KOPT-K1 (cell line): ENCODE measurements around the gene EHMT1.
"Not testable (repeated sequence)": the region's sequence is repeated elsewhere in the genome, so short reads cannot be mapped to it uniquely, and the experiment has no call there.

Experiments
- H3K27ac ChIP-seq: fragments of 200-600 bp; sonication (generic); 2 replicates; pipeline ENCODE4 v1.5.1; 2016; ENCODE audit warnings: antibody characterized with exemption, mild to moderate bottlenecking, low read depth, low read length; ENCODE audit not compliant: poor library complexity, severe bottlenecking
- H3K36me3 ChIP-seq: fragments of 200-600 bp; sonication (generic); 2 replicates; pipeline ENCODE4 v1.5.1; 2017; ENCODE audit warnings: antibody characterized with exemption, mild to moderate bottlenecking, low read length, moderate library complexity; ENCODE audit not compliant: insufficient read depth
- H3K9me3 ChIP-seq: fragments of 200-600 bp; sonication (generic); 2 replicates; pipeline ENCODE4 v1.5.1; 2017; ENCODE audit warnings: antibody characterized with exemption, low read length, mild to moderate bottlenecking; ENCODE audit not compliant: insufficient read depth, poor library complexity, severe bottlenecking

The EHMT1 gene

DNA sequence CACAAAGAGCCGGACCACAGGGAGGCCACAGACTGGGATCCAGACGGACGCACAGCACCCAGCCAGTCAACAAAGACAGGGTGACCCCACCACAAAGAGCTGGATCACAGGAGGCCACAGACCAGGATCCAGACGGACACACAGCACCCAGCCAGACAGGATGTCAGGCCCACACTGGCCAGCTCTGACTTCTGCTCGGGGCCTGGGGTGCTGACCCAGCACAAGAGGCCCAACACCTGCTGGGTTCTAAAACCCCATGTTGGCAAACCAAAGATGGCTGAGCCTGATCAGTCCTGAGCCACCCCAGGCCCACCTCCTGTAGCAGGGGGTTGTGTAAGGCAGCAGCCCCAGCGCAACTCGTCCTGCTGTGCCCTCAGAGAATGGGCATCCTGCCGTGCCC lies 34.8 kb upstream of the EHMT1 start:
- Histone ChIP-seq H3K9me3 (no peaks in the 10 kb centered on the region), H3K36me3 (peaks cover 82% of the 10 kb centered on the region), H3K27ac (no peak overlapping the region)

DNA sequence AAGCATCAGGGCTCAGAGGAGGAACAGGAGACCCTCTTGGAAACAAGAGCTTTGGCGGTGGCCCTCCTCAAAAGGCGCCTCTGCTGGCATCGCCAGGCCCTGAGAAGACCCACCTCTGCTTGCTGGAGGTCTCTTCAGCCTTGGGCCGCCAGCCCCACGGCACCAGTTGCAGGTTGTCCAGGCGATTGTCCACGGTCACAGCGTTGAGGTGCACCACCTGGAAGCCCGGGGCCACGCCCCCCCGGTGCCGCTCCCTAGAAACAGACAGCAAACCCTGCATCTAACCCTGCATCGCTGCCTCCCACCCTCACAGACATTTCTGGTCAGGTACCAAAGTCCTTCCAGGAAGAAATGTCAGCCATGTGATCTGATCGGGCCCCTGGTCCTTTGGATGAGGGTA lies 32.0 kb upstream of the EHMT1 start:
- Histone ChIP-seq H3K27ac (no peak overlapping the region), H3K9me3 (no peaks in the 10 kb centered on the region), H3K36me3 (peaks cover 72% of the 10 kb centered on the region)

DNA sequence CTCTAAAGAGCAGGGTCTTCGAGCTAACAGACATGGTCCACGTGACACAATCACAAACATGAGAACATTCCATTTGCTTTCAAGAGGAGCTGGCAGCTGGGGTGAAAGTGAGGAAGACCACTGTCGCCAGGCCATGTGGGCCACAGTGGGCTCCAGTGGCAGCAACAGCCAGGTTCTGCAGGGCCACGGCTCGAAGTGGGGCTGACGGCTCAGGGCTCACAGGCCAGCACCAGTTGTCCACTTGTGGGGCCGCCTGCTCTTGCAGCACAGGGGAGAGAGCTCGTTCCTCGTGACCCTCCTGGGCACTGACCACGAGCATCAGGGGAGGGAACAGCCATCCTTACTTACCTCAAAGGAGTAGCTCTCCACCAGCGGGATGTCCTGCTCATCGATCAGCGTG lies 30.5 kb upstream of the EHMT1 start:
- Histone ChIP-seq H3K36me3 (peaks cover 58% of the 10 kb centered on the region), H3K9me3 (no peaks in the 10 kb centered on the region), H3K27ac (no peak overlapping the region)

DNA sequence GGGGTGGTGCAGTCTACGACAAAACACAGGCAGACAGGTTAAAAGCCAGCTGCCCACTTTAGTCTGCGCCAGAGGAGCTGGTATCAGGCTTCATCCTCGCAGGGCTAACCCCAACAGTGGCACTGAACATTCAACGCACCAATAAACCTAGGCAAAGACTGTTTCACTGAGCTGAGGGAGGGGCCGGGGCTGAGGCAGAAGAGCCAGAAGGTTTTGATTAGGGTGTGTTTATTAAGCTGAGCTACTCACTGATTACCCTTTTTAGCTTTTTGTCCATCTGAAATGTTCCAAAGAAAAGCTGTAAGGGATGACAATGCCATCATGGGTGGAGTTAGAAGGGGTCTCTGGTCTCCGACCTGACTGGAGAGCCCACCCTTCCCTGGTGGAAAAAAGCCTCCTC lies 29.9 kb upstream of the EHMT1 start:
- peaks cover 52% of the 10 kb centered on the region for H3K36me3 ChIP-seq
- peak overlapping the region; percentile 47 for H3K27ac ChIP-seq
- H3K9me3 ChIP-seq: no peaks in the 10 kb centered on the region

DNA sequence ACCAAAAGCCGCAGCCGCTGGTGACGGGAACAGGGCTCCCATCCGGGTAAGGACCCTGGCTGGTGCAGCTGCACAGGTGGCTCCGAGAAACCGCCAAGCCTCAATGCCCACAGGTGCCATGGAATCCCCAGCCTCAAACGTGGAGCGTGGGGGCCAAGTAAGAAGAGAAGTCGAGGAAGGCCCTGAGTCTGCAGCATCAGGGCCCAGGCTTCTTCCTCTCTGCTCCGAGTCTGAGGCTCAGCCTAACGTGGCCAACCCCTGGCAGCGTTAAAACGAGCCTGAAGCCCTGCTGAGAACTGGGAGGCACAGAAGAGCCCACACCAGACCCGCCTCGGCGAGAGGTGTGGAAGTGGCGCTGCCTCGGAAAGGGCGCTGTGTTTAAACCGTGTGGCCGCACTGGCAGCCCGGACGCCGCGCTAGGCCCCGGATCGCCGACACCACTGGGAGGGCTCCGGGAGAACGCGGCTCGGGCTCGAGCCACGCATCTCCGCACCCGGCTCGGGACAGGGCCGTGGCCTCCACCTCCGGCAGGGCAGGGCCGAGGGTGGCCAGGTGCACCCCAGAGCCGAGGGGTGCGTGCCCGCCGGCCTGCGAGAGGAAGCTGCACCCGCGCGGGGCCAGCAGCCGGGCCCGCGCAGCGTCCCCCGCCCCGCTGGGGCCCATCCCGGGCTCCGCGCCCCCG lies 29.2 kb upstream of the EHMT1 start:
- Histone ChIP-seq H3K36me3 (peaks cover 45% of the 10 kb centered on the region), H3K9me3 (no peaks in the 10 kb centered on the region), H3K27ac (peak overlapping the region; percentile 47)

DNA sequence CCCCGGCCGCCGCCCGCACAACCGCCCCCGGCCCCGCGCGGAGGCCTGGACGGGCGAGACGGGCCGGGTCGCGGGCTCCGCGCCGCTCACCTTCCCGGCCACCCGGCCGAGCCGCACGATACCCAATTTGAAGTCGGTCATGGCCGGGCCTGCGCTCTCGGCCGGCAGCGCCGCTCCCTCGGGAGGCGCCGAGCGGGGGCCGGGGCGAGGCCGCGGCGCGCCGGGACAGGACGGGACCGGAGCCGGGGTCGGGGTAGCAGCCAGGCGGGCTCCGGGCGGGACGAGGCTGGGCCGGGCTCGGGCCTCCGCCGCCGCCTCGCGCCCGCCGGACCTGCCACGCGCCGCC lies 28.7 kb upstream of the EHMT1 start:
- H3K36me3 ChIP-seq: peaks cover 40% of the 10 kb centered on the region
- H3K9me3 ChIP-seq: no peaks in the 10 kb centered on the region
- H3K27ac ChIP-seq: peak overlapping the region; percentile 47

DNA sequence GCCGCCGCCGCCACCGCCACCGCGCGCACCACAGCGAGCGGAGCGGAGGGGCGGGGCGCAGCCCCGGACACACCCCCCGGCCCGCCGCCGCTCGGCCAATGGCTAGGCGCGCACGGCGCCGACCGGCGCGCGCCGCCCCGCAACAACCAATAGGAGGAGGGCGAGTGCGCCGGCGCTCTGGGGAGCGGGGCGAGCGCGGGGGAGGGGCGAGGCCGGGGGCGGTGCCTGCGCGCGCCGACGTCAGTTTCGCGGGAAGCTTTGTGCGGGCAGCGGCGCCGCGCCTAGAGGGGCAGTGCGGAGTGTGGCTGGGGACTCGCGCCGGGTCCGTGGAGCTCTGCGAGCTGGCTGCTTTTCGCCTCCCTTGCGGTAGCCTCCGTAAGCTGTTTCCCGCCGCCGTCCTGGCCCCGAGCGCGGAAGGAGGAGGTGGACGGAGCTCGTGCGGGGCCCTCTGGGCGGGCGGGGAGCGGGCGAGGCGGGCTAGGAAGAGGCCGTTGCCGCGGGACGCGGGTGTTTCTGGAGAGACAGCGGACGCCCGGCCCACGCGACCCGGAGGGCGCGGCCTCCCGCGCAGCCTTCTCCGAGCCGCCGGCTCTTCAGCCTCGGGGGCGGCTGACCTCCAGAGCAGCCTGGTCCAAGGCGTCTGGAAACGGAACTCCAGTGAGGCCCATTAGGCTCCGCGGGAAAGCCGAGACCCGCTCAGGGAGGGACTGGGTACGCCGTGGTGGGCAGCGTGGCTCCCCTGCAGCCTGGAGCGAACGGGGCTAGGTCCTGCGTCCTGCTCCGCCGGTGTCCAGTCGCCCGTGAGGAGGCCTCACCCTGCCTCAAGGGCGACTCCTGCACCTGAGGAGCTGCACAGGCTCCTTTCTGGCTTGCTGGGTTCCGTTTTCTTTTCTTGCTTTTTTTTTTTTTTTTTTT lies 28.1 kb upstream of the EHMT1 start, which contains the start of gene ZMYND19:
Gene ZMYND19, minus strand, starts transcription at position 44 of the 915 bp plus-strand sequence. CDS start 249 bp downstream, outside the sequence.
- H3K9me3 ChIP-seq: no peaks in the 10 kb centered on the region
- H3K27ac ChIP-seq: peak within 1 kb of the TSS; percentile 54
- peaks cover 34% of the 10 kb centered on the region for H3K36me3 ChIP-seq

DNA sequence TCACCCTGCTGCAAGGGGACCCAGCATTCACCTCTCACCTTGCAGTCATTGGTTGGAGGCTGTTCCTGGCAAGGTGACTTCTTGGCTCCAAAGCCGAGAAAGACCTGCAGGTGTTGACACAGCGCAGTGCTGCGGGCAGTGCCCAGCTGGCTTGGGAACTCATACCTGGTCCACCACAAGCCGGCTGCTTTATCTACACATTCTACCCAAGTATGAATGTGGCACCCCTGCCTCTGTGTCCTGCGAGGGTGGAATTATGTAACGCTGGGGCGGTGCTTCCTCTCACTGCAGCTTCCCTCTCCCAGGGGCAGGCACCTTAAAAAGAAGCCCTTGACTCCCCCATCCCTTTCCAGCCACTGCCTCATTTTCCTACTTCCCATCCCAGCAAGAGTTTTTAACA lies 26.0 kb upstream of the EHMT1 start:
- Histone ChIP-seq H3K27ac (no peak overlapping the region), H3K9me3 (no peaks in the 10 kb centered on the region), H3K36me3 (peaks cover 13% of the 10 kb centered on the region)

DNA sequence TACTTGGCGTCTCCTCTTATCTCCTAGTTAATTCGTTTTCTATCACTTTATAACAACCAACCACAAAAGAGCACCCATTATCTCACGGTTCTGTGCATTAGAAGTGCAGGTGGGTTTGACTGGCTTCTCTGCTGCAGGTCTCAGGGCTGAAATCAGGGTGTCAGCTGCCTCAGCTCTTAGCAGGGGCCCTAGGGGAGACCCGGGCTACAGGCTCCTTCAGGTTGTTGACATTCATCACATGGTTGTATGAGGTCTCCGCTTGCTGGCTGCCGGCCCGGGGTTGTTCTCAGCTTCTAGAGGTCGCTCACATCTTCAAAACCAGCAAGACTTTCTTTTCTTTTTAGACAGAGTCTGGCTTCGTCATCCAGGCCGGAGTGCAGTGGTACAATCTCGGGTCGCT lies 25.6 kb upstream of the EHMT1 start:
- H3K36me3 ChIP-seq: peaks cover 9% of the 10 kb centered on the region
- H3K9me3 ChIP-seq: no peaks in the 10 kb centered on the region
- H3K27ac ChIP-seq: no peak overlapping the region

DNA sequence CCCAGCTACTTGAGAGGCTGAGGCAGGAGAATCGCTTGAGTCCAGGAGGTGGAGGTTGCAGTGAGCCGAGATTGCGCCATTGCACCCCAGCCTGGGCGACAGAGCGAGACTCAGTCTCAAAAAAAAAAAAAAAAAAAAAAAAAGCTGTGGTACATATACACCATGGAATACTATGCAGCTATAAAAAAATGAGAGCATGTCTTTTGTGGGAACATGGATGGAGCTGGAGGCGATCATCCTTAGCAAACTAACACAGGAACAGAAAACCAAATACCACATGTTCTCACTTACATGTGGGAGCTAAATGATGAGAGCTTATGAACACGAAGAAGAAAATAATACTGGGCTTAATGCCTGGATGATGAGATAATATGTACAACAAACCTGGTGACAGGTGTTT lies 22.2 kb upstream of the EHMT1 start:
- not testable (repeated sequence) for H3K27ac ChIP-seq, H3K9me3 ChIP-seq, H3K36me3 ChIP-seq

DNA sequence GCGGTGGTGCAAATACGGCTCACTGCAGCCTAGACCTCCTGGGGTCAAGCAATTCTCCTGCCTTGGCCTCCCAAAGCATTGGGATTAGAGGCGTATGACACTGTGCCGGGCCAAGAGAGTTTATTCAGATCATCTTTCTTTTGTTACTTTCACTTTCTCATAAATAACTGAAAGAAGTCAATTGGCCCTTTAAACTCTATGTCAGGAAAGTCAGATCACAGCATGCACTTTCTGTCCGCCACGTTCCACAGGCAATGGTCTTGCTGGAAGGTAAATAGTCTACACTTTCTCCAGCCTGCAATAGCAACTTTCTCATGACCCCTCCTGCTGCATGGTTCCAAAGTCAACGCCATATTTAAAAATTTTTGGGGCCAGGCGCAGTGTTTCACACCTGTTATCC lies 19.9 kb upstream of the EHMT1 start:
- no peaks in the 10 kb centered on the region for H3K9me3 ChIP-seq
- no peak overlapping the region for H3K27ac ChIP-seq
- no peaks in the 10 kb centered on the region for H3K36me3 ChIP-seq

DNA sequence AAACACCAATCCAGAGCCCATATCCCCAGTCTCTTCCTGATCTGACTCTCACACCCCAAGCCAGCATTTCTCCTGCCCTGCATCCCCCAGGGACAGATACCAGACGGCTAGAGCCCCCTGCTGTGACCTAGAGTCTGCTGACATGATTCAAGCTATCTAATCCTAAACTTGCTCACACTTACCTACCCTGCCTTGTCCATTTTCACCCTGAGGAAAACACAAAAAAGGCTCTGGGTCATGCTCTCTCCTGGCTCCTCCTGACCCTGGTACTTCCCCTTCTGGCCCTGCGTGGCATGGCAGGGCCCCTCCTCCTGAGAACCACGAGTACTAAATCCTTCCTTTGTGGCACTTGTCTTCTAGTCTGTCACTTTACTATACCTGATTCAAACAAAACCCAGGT lies 16.1 kb upstream of the EHMT1 start:
- H3K27ac ChIP-seq: no peak overlapping the region
- no peaks in the 10 kb centered on the region for H3K9me3 ChIP-seq
- no peaks in the 10 kb centered on the region for H3K36me3 ChIP-seq

DNA sequence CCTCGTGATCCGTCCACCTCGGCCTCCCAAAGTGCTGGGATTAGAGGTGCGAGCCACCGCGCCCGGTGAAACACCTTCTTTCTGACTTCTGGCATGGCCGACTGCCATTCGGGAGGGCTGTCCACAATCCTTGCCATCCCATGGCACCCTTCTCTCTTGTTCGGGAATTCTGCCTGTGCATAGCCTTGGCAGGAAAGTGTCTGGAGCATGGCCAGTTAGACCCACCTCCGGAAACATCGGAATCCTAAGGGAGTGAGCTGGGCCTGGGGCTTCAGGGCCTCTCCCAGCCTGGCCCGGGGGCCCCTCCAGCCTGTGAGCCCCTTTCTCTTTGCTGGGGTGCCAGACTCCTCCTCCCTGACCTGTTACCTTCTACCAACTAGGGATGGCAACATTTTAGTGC lies 14.9 kb upstream of the EHMT1 start:
- no peaks in the 10 kb centered on the region for H3K36me3 ChIP-seq
- no peaks in the 10 kb centered on the region for H3K9me3 ChIP-seq
- H3K27ac ChIP-seq: no peak overlapping the region

DNA sequence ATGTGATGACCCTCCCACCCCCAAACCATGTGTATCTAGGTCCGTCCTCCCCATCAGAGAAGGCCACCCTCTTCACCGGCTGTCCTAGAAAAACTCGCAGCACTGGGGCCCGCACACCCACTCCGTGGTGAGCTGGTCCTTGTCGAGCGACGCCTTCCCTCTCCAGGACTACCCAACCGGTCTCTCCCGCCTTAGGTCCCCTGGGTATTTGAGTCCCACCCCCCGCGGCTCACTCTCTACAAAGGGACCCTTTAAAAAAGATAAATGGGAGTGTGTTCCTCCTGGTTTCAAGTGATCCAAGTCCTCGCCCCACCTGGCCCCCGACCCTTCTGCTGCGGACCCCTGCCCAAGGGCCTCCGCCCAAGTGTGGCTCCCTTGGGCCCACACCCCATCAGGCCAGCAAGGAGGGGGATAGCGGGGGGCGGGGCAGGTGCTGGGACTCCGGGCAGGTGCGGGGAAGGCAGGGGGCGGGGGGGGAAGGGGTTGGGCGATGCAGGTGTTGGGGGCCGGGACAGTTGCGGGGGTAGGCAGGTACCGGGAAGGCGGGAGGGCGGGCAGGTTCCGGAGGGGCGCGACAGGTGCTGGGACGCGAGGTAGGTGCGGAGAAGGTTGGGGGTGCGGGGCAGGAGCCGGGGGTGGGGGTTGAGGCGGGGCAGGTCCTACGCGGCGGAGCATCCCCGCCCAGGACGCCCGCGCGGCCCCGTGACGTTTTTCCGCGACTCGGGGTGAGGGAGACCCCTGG lies 14.3 kb upstream of the EHMT1 start:
- no peaks in the 10 kb centered on the region for H3K9me3 ChIP-seq

More for the DNA sequence above, 14.3 kb upstream of the EHMT1 start:
- Histone ChIP-seq H3K36me3 (no peaks in the 10 kb centered on the region), H3K27ac (no peak overlapping the region)
